ENCODE measurements around the gene SEMA4D.
A peak's percentile ranks its signal among the peaks of the same experiment; 100 is the strongest.
"Not testable (repeated sequence)": the region's sequence is repeated elsewhere in the genome, so short reads cannot be mapped to it uniquely, and the experiment has no call there.

The SEMA4D gene

DNA sequence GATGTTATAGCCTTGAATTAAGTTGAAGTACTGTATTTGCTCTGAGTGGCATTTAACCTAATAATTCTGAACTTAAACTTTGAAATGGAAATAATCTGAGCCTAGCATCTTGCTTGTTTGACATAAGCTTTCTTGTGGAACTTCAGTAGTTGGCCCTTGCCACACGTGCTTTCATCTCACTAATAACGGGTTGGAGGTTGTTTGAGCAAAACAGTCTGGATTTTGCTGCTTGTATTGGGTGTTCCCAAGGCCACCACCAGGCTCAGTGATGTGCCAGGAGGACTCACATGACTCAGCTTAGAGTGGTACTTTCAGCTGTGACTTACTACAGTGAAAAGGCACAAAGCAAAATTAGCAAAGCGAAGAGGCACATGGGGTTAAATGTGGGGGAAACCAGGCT, 143.9 kb downstream of the SEMA4D start:
- no peak for DNase-seq (ENCODE audit: low read depth in 3 of 3)

DNA sequence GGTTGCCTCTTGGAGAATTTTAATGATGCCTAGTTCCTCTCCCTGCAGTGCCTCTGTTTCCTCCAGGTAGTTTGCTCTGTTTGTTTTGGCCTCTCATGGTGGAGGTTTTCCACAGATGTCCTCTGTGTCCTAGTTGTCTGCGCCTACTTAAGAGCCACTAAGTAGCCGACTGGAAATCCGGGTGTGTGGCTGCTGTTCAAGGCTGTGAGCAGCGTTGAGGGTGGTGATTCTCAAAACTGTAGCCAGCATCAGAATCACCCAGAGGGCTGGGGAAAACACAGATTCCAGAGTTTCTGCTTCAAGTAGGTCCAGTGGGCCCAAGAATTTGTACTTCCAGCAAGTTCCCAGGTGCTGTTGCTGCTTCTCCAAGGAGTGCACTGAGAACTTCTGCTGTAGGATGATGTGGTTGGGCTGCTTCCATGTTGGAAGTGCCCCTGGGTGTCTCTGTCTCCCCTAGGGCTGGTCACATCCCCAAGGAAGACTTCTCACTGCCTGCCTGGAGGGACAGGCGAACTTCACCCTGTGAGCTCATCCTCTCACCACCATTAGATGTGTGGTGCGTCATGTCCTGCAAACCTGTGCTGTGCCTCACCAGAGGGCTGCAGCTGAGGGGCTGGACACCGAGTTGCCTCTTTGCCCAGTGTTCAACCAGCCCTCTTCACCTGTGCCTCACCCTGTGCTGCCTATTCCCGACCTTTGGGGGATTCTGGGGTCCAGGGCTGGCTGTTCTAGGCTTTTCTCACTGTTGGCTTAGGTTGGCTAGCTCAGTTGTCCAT, 144.9 kb downstream of the SEMA4D start:
- no peak for DNase-seq (ENCODE audit: low read depth in 3 of 3)

DNA sequence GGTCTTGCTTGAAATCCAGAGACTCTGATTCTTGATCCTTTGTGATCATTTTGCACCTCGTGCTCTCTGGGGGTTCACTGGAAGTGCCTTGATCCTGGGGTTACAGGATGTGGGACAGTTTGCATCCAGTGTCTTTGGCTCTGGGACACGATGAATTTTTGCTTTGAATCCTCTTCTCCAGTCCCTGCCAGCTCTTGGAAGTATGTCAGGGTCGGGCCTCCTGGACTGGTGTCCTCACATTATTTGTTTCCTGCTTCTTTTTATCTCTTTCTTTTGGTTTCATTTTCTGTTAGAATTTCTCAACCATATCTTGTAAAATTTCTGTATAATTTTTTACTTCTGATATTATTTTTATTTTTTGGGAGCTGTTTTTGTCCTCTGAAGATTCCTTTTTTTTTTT, 145.5 kb downstream of the SEMA4D start:
- DNase-seq (ENCODE audit: low read depth in 3 of 3), result no peak

DNA sequence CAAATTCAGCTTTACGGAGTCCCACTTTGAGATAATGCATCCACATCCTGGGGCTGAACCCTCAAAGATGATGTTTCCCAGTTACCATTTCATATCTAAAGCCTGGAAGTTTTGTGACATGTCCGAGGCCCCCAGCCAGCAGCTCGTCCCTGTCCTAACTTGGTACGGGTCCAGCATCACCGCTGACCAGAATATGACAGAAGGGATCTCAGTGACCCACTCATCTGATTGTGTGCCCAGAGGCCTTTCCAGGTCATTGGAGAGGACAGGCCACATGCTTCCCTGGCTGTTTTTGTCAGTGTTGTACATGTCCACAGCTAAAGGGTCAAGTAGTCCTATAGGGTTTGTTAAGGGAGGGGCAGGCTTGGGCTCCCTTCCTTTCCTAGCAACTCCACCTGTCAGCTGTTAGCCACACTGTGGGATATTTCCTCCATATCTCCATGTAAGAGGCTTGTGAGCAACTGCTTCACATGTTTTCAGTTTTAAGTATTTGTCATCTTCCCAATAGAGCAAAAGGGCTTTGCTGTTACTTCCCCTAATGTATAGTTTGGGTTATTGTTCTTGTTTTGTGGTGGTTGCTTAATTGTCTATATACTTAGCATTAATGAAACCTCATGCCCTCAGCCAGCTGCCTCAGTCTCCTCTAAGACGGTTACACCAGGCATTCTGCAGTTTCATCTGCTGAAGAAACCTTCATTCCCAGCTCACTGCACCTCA, 146.2 kb downstream of the SEMA4D start:
- no peak for DNase-seq (ENCODE audit: low read depth in 3 of 3)

DNA sequence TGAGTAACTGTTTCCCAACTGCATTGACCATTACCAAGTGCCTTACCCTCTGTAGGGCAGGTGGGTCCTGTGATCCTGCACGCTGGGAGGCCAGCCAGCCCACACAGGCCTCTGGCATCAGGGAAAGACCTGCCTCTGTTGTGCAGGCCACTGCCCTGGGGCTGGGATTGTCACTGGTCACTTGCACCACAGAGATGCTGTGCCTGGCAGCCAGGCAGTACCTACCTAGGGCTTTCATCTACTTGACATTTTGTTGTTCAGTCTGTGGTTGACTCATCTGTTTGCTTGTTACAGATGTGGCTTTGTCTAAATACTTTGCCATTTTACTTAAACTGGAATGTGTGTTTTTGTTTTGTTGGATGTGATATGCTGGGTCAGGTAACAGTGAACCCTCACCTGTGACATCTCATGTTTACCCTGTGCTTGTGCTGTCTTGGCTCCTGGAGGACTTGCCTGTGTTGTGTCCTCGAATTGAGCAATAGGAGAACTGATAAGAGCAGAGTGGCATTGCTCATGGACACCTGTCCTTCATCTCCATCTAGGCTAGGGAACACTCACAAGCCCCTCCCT, 146.8 kb downstream of the SEMA4D start:
- DNase-seq (ENCODE audit: low read depth in 3 of 3), result no peak

DNA sequence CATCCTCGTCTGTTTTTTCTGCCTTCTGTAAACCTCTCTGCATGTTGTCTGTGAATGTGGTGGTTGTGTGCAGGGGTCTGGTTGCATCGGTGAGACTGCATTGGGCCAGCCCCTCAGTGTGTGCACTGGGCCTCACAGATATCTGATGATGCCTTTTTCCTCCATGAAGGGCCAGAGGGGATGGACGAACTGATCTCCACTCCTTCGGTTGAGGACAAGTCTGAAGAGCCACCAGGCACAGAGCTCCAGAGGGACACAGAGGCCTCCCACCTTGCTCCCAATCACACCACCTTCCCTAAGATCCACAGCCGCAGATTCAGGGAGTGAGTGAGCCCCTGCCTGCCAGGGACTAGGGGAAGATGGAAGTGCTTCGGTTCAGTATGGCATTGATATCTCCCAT, 148.3 kb downstream of the SEMA4D start:
- no peak for DNase-seq (ENCODE audit: low read depth in 3 of 3)

DNA sequence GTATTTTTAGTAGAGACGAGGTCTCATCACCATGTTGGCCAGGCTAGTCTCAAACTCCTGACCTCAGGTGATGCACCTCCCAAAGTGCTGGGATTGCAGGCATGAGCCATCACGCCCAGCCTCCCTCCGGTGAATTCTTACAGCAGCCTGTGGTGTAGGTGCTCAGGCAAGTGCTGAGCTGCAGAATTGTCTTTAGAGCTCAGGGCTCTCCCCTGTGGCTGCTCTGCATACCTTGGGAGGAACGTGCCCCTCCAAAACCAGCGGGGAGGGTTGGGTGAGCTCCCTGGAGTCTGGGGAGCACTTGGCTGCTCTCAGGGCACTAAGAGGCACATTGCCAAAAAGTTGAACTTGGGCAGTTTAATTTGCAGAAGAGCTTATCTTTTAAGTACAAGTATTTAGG, 150.3 kb downstream of the SEMA4D start:
- DNase-seq (ENCODE audit: low read depth in 3 of 3), result no peak

DNA sequence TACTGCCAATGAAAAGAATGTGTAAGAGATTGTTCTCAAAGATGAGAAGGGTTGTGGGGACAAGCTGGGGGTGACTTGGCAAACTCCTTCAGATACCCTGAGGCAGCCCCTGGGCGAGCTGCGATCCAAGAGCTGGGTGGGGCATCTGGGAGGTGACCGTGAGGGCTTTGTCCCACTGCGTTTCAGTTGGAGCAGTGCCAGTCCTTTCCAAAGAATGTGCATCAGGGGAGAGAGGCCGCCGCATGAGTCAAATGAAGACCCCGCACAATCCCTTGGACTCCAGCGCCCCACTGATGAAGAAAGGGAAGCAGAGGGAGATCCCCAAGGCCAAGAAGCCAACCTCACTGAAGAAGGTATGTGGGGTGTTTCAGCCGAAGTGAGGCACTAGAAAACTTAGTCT, 151.2 kb downstream of the SEMA4D start:
- no peak for DNase-seq (ENCODE audit: low read depth in 3 of 3)

DNA sequence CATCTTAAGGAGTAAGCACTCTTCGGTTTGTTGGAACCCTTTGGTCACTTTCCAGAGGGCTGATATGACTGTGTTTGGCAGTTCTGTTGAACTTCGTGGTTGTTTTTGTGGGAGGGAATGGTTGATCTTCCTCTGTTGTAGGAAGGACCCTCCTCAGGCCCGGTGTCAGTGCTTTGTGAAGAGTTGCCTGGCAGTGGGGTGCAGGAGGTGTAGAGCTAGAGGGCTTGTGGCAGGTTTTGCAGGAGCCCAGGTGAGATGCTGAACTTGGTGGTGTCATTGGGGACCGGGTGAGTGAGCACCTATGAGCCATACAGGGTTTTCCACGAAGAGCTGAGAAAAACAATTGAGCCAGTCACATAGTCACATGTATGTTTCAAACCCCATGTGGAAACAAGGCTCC, 152.4 kb downstream of the SEMA4D start:
- DNase-seq (ENCODE audit: low read depth in 3 of 3), result no peak

DNA sequence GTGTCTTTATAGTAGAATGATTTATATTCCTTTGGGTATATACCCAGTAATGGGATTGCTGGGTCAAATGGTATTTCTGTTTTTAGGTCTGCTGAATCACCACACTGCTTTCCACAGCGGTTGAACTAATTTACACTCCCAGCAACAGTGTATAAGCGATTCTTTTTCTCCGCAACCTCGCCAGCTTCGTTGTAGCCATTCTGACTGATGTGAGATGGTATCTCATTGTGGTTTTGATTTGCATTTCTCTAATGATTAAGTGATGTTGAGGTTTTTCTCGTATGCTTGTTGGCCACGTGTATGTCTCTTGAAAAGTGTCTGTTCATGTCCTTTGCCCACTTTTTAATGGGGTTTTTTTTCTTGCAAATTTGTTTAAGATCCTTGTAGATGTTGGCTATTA, 154.1 kb downstream of the SEMA4D start:
- DNase-seq (ENCODE audit: low read depth in 3 of 3), result not testable (repeated sequence)

DNA sequence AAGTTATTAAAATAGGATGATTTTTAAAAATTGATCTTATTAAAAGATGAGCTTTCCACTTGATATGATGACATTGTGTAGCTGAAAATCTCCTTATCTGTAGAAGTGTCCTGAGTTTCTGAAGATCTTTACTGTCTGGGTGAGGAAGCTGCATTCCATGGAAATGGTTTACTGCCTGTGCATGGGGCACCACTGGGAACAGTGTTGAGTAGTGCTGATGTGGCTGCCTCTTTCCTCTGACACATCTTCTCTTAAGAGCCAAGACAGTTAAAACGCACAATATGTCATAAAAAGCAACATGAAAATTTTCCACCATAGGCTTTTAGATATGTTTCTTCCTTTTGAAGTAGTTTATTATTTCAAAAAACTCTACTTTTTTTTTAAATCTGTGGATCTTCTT, 155.0 kb downstream of the SEMA4D start:
- DNase-seq (ENCODE audit: low read depth in 3 of 3), result no peak

DNA sequence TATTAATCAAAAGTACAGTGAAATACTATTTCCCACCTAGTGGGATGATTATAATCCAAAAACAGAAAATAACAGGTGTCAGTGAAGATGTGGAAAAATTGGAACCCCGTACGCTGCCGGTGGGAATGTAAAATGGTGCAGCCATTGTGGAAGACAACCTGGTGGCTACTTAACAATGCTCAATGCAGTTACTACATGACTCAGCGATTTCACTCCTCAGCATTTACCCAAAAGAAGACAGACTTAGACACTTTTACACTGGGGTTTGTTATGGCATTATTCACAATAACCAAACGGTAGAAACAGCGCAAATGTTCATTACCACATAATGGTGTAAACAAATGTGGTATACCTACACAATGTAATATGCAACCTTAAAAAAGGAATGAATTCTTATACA, 155.7 kb downstream of the SEMA4D start:
- DNase-seq (ENCODE audit: low read depth in 3 of 3), result no peak

DNA sequence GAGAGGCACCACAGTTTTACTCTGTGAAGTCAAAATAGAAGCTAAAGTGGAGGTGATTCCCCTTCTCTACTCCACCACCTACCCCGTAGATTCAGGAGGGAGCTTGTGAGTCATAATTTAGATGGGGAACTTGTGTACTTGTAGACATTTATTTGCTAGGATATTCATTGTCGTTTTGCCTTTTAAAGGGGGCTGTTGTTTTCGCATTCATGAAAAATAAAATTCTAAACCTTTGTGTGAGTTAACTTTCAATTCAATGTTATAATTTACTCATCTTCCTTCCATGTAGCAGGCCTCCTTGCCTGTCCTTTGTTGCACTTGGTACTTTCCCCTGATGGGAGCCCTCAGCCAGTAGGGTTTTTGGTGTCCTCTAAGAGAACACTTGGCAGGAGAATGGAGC, 157.6 kb downstream of the SEMA4D start:
- no peak for DNase-seq (ENCODE audit: low read depth in 3 of 3)

DNA sequence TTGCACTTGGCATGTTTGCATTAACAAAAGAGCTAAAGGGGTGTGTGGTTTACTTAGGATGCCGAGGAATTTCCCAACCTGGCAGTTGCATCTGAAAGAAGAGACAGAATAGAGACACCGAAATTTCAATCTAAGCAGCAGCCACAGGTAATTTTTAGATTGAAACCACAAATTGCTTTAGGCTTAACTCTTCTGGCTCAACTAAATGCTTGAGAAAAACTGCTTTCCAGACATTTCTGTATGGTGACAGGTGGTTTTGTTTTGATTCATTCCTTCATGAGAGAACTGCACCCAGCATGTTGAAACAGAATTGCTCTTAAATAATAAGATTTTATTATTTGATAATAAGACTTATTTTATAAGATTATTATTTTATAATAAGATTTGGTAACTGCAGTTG, 158.1 kb downstream of the SEMA4D start:
- no peak for DNase-seq (ENCODE audit: low read depth in 3 of 3)

DNA sequence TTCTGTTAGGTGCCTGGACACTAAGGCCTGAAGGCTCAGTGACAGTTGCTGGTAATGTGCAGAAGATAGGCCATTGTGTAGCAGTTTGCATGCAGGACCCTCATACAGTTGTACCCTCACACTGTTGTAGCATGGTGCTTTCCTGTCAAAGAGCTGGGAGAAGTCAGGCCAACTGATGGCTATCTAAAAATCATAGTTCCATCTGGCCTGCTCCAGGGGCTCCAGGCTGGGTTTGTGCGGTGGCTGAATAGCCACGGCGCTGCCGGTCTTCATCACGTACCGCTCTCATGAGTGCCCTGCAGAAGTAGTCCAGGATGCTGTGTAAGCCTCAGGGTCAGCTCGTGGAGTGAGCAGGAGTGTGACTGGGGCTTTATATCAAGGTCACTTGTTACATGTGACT, 167.4 kb downstream of the SEMA4D start:
- DNase-seq (ENCODE audit: low read depth in 3 of 3), result no peak

DNA sequence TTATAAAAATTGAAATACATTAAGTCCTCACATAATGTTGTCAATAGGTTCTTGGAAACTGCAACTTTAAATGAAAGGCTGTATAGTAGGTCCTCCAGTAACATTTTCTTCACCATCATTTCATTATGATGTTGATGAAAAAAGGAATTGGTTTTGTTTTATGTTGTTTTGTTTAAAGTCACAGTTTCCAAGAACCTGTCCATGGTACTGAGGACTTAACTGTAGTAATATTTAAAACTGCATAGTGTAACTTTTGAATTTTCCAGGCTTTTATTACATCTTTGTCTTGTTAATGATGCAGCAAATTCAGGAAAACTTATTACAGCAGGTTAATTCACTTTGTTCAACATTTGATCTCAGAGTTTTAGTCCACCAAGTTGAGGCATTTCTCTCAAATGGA, 168.0 kb downstream of the SEMA4D start:
- no peak for DNase-seq (ENCODE audit: low read depth in 3 of 3)

DNA sequence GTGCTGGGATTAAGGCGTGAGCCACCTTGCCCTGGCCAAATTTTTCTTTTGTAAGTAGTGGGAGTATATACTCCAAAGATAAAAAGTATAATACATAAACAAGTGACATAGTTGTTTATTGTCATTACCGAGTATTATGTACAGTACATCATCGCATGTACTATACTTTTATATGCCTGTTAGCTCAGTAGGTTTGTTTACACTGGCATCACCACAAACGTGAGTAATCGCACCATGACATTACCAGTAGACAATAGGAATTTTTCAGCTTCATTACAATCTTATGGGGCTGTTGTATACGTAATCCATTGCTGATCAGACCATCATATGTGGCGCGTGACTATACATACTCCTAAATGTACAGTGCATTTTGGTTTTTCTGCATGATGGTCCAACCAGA, 169.8 kb downstream of the SEMA4D start:
- DNase-seq (ENCODE audit: low read depth in 3 of 3), result no peak

DNA sequence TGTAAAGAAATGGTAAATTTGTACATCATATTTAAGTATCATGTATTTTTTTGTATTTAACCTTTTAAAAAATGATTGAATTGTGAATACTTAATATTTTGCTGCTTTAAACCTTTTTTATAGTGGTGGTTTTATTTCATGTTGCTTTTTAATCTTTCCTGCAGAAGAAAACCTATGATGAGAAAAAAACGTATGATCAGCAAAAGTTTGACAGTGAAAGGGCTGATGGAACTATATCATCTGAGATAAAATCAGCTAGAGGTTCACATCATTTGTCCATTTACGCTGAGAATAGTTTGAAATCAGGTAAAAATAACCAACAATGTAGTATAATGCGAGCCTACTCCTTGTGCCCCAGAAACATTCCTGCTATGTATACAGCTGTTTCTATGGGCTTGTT, 172.2 kb downstream of the SEMA4D start:
- DNase-seq (ENCODE audit: low read depth in 3 of 3), result no peak

DNA sequence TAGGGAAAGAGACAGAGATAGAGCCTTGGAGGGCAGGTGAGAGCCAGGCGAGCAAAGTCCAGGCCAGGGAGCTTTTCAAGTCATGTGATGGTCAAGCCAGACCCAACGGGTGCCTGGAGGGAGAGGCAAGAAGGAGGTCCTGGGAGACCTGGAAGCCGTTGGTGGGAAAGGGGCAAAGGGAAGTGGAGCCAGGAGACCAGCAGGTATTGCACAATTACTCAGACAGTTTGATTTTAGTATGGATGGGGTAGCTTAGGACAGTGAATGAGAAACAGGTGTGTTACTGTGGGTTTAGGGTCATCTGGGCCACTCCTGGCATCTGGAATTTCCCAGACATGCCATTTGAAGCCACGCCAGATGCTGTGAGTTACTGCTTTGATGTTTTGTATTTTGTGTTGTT, 174.5 kb downstream of the SEMA4D start:
- no peak for DNase-seq (ENCODE audit: low read depth in 3 of 3)

DNA sequence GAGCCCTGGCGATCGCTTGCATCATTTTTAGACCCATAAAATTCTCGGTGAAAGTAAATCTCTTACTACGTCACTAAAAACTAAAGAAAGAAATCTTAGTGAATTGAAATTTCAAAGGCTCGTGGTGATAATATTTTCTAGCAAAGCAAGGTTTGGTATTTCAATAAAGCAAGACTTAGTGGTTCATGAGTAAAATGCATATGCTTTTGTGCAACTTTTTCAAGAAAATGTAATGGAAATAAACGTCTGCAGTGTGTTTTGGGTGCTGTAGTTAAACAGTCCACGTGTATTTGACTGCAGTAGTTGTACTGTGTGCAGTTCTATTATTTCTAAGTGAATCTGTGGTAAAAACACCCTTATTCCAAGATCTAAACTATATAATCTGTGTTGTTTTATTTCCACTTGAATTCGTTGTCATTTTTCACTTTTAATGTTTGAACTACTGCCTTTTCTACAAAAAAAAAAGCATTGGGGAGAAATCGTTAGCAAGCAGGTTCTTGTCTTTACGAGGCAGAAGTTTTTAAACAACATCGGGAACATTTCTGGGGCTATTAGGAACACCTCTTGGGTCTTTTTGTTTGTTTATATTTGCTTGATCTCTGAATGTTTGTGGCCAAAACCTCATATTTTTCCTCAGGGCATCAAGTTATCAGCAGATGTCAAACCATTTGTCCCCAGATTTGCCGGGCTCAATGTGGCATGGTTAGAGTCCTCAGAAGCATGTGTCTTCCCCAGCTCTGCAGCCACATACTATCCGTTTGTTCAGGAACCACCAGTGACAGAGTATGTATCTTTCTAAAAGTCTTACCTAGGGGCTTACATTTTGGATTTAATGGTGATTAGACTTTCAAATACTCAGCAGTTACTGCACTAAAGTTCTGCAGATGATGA, 178.7 kb downstream of the SEMA4D start:
- no peak for DNase-seq (ENCODE audit: low read depth in 3 of 3)

DNA sequence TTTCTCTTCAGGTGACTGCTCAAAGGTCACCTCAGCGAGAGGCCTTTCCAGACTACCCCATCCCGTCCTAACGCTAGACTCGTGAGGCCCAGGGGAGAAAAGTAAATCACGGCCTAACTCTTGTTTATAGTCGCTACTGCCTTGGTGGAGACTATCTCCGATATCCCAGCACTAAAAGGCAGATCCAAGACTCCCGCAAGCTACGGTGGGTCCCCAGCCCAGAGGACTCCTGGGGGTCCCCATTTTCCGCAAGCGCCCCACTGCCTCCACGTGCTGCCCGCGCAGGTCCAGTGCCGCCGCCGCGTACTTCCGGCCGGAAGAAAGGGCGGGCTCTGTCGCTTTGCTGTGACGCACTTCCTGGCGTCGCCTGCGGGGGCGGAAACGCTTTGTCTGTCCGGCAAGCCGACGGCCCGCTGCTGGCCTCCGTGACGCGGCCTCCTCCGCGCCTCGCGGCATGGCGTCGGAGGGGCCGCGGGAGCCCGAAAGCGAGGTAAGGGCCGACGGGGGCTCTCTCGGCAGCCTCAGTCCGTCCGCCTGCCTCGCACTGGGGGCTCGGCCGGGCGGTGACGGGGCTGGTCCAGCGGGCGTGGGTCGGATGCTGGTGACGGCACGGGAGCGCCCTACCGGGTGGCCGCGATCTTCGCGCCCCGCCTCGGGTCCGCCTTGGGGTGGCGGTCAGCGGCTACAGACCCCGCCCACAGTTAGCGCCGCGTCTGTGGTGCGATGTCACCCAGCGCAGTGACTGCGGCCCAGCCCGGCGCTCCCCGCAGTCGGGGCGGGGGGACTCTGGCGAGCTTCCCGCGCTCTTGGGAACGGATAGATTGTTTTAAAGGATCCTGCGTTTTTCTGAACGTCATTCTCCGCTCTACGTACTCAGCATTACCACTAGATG, 179.5 kb downstream of the SEMA4D start, which contains the start of gene SECISBP2:
TSS of gene SECISBP2 (plus strand) at position 378 of the 892 bp plus-strand sequence. CDS start at position 455, 77 bp downstream.
- DNase-seq (ENCODE audit: low read depth in 3 of 3), result peak; percentile 89 to 93 (median 91)

Data from stimulated activated CD4-positive, alpha-beta T cell treated with anti-CD3 and anti-CD28 coated beads, TNF-alpha, amount 100 ng/mL, for 24 hours (primary cell).